ENCODE data around the gene CRISPLD2. TPM values are rescaled to one million over a fixed set of nuclear protein-coding genes. Genes with fewer than 3 reads are reported as not detected.
"Not testable (repeated sequence)": the region's sequence is repeated elsewhere in the genome, so short reads cannot be mapped to it uniquely, and the experiment has no call there.

CRISPLD2 gene
- total and polyA plus RNA-seq, 9 of the 15 experiments (the other 6 are each of a cell fraction or from before 2014, with no cell fraction given), result 0.03 to 0.24 (median 0.04) TPM; not detected in 4

DNA sequence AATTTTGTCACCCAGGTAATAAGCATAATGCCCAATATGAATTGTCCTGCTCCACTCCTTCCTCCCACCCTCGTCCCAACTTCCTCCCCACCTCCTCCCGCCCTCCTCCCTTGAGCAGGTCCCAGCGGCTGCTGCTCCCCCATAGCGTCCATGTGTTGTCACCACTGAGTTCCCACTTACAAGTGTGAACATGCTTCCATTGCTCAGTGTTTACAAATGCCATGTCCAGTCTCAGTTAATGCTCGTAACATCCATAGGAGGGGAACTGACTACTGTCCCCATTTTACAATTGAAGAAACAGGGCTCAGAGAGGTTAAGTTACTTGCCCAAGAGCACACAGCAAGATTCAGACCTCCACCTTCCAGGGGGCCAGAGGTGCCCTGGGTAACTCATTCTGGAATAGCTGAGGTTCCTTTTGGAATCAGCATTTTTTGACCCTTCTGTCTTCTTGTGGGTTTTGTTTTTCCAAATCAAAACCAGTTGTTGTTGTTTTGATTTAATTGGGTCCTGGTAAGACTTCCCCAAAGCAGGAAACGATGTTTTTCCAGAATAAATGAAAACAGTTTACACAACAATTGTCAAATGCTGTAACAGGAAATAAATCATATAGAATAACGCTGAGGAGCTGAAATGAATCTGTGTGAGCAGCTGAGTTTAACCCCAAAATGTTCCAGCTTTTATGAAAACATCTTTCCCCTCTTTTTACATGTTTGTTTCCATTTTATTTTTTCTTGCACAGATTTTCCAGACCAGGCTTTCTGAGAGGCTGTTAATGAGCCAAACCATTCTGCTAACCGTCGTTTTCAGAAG, 117.6 kb downstream of the CRISPLD2 start (continued):
- TF ChIP-seq RBM25 (IDR thresholded peaks at IDR 0.05; ENCODE audit: low read depth, low read length, severe bottlenecking) (peak; percentile 95), BCOR (IDR thresholded peaks at IDR 0.05) (peak; percentile 94), ZNF263 (CRISPR knock-in tag; IDR thresholded peaks at IDR 0.05; ENCODE audit: borderline replicate concordance) (peak; percentile 58), HEY1 (CRISPR knock-in tag; IDR thresholded peaks at IDR 0.05; ENCODE audit: borderline replicate concordance) (no peak), KDM1A (IDR thresholded peaks at IDR 0.05) (peak; percentile 83 to 85), ZNF785 (CRISPR knock-in tag; IDR thresholded peaks at IDR 0.05) (no peak), SMARCA5 (IDR thresholded peaks at IDR 0.05) (peak; percentile 76; the same call in 1 of the 2 replicates)

DNA sequence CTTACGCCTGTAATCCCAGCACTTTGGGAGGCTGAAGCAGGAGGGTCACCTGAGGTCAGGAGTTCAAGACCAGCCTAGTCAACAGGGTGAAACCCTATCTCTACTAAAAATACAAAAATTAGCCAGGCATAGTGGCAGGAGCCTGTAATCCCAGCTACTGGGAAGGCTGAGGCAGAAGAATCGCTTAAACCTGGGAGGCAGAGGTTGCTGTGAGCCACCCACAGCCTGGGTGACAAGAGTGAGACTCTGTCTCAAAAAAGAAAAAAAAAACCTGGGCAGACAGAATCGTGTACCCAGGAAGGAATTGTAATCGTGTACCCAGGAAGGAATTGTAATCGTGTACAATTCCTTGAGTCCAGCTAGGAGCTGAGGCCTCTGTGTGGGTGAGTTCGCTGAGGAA, 118.8 kb downstream of the CRISPLD2 start:
- H3K9ac ChIP-seq (ENCODE audit: insufficient read depth in 1 of 2, low read depth in 2 of 2, low read length in 2 of 2); H3K4me2 ChIP-seq (ENCODE audit: insufficient read depth, low read length); intact Hi-C loops (cut with micrococcal nuclease); CTCF ChIA-PET (ENCODE audit: low intra/inter-chr PET ratio); H3K9me1 ChIP-seq (ENCODE audit: control insufficient read depth, insufficient read depth, low read length); H3K79me2 ChIP-seq (ENCODE audit: control insufficient read depth, insufficient read depth, low read length); H3K27ac ChIP-seq (ENCODE audit: extremely low read depth, low read depth, low read length); H3K36me3 ChIP-seq (ENCODE audit: control insufficient read depth, insufficient read depth, low read length); in situ Hi-C loops (cut with MboI); ATAC-seq; H3K4me3 ChIP-seq; H2AFZ ChIP-seq (ENCODE audit: low read depth, low read length); H4K20me1 ChIP-seq (replicated peaks; ENCODE audit: control insufficient read depth, insufficient read depth, low read length); FAIRE-seq; BruUV-seq (replicated peaks); H3K9me3 ChIP-seq (replicated peaks; ENCODE audit: control insufficient read depth, insufficient read depth, low read depth, low read length); DNase-seq (ENCODE audit: extremely low read depth in 1 of 4, low spot score in 3 of 4): not testable (repeated sequence)
- WGBS (ENCODE audit: insufficient coverage, low coverage, missing lambda C conversion rate), result 6% methylated on average over 6 of the region's 6 CpGs
- Histone ChIP-seq H3K27me3 (ENCODE audit: control insufficient read depth in 2 of 2, insufficient read depth in 2 of 2, low read length in 2 of 2) (peaks cover 39 to 49% of the 10 kb centered on the region in 2 experiments), H3K4me1 (replicated peaks in 1 of 2; ENCODE audit: control insufficient read depth in 2 of 2, insufficient read depth in 2 of 2, low read length in 2 of 2) (peaks cover 0 to 18% of the 10 kb centered on the region in 2 experiments; a peak in 2 of 5 replicates)
- POLR2A ChIA-PET, result interaction anchor here (0.6 kb wide), 1 partner anchor 298 kb away, joined by 3 read pairs; no protein-coding TSS in a partner anchor
